CD4-positive, alpha-beta memory T cell (primary cell): Measurements from ENCODE around the gene TCFL5. TPM values are rescaled to one million over a fixed set of nuclear protein-coding genes. Genes with fewer than 3 reads are reported as not detected.
"Not testable (repeated sequence)": the region's sequence is repeated elsewhere in the genome, so short reads cannot be mapped to it uniquely, and the experiment has no call there.

Experiments used
- CTCF ChIA-PET: fragments of 350-600 bp; sonication (Branson Sonifier 250); formaldehyde crosslinking; loops from one replicate; lab custom pipeline; 2021; ENCODE audit warnings: inconsistent platforms; ENCODE audit not compliant: partially characterized antibody; lab: Charles Lee
- POLR2A ChIA-PET: fragments of 350-600 bp; sonication (Branson Sonifier 250); formaldehyde crosslinking; loops from one replicate; lab custom pipeline; 2021; ENCODE audit not compliant: partially characterized antibody; lab: Charles Lee
- DNase-seq, 5 donors: peaks; one replicate each; pipeline versions ENCODE4 v3.0.0 to v3.0.0-alpha.2; 2020 to 2022; ENCODE audit warnings: mixed read lengths in 1 of 5
- H3K27ac ChIP-seq: one replicate; pipeline ENCODE4 v1.7.0; 2013; ENCODE audit warnings: low read depth, low read length
- H3K27me3 ChIP-seq: 2 replicates; pipeline ENCODE4 v1.7.0; 2013; ENCODE audit warnings: mild to moderate bottlenecking, low read length, moderate library complexity; ENCODE audit not compliant: insufficient read depth
- H3K36me3 ChIP-seq: 2 replicates; pipeline ENCODE4 v1.7.0; 2013; ENCODE audit warnings: mild to moderate bottlenecking, low read length, moderate library complexity; ENCODE audit not compliant: insufficient read depth
- H3K4me1 ChIP-seq: 2 replicates; pipeline ENCODE4 v1.7.0; 2013; ENCODE audit warnings: mild to moderate bottlenecking, low read length, moderate library complexity; ENCODE audit not compliant: insufficient read depth
- H3K4me3 ChIP-seq, 2 donors: one replicate each; pipeline ENCODE4 v1.7.0; 2013; ENCODE audit warnings: low read length in 2 of 2, mild to moderate bottlenecking in 1 of 2
- H3K9me3 ChIP-seq, 2 donors: one replicate each; pipeline ENCODE4 v1.7.0; 2013; ENCODE audit warnings: low read length in 2 of 2, control low read depth in 1 of 2; ENCODE audit not compliant: control insufficient read depth in 1 of 2
- H3K27ac Mint-ChIP-seq, 7 donors: one replicate each; pipeline ENCODE4 v1.8.0; 2020 to 2021; ENCODE audit warnings: mixed read lengths in 7 of 7, mild to moderate bottlenecking in 6 of 7, inconsistent platforms in 3 of 7, moderate library complexity in 3 of 7
- H3K27me3 Mint-ChIP-seq, 2 donors: one replicate each; pipeline ENCODE4 v1.8.0; 2020 to 2021; ENCODE audit warnings: mixed read lengths in 2 of 2
- H3K36me3 Mint-ChIP-seq, 2 donors: one replicate each; pipeline ENCODE4 v1.8.0; 2020 to 2021; ENCODE audit warnings: mixed read lengths in 2 of 2, inconsistent platforms in 1 of 2, mild to moderate bottlenecking in 1 of 2
- H3K4me1 Mint-ChIP-seq, 4 donors: one replicate each; pipeline ENCODE4 v1.8.0; 2020 to 2021; ENCODE audit warnings: mixed read lengths in 4 of 4, mild to moderate bottlenecking in 1 of 4
- H3K4me3 Mint-ChIP-seq, 8 donors: one replicate each; pipeline ENCODE4 v1.8.0; 2020 to 2021; ENCODE audit warnings: mixed read lengths in 8 of 8, mild to moderate bottlenecking in 7 of 8, moderate library complexity in 6 of 8, inconsistent platforms in 3 of 8
- H3K9me3 Mint-ChIP-seq, 8 donors: one replicate each; pipeline ENCODE4 v1.8.0; 2020 to 2021; ENCODE audit warnings: mixed read lengths in 8 of 8, mild to moderate bottlenecking in 5 of 8, inconsistent platforms in 3 of 8, moderate library complexity in 1 of 8
- intact Hi-C: fragments of 100-400 bp; cut with micrococcal nuclease; formaldehyde crosslinking; loops from one replicate; pipeline ENCODE4 v1.15.1; 2023
- polyA plus RNA-seq, 2 donors: library from polyadenylated mRNA; unstranded; fragments of 300-500 nt; fragmentation: Illumina TruSeq; gene quantifications; one replicate each; pipeline ENCODE4 v1.2.3, GENCODE V29; 2021
- total RNA-seq, 2 experiments: library from RNA; stranded (reverse); gene quantifications; one replicate each; pipeline ENCODE4 v1.2.3, GENCODE V29; 2021

TCFL5 gene
- total and polyA plus RNA-seq, 4 experiments from 2014 or later: 0.52 to 10.3 (median 6.2) TPM

- Mint-ChIP-seq H3K27ac (peak overlapping the region in 4 of 7 donors; percentile 41 to 78 (median 58)), H3K36me3 (peaks cover 0 to 1% of the 10 kb centered on the region in 2 donors), H3K4me1 (peaks cover 9 to 27% (median 17%) of the 10 kb centered on the region in 4 donors), H3K27me3 (peaks cover 0 to 3% of the 10 kb centered on the region in 2 donors), H3K4me3 (peak overlapping the region in 3 of 8 donors; percentile 6 to 25 (median 15)), H3K9me3 (no peaks in the 10 kb centered on the region)
- no peaks in the 10 kb centered on the region for H3K9me3 ChIP-seq
- no peak overlapping the region for H3K27ac ChIP-seq
- ChIA-PET POLR2A (interaction anchor here (0.6 to 0.8 kb wide), 2 partner anchors 38 to 82 kb away, joined by 3 read pairs; no protein-coding TSS in a partner anchor), CTCF (interaction anchor here (1.4 to 1.6 kb wide), 3 partner anchors 32 to 135 kb away, joined by 4 to 6 read pairs (median 4); no protein-coding TSS in a partner anchor)
- no peak overlapping the region for H3K4me3 ChIP-seq
- H3K36me3 ChIP-seq: no peaks in the 10 kb centered on the region
- DNase-seq: no peak
- H3K4me1 ChIP-seq: peaks cover 5% of the 10 kb centered on the region
- no peaks in the 10 kb centered on the region for H3K27me3 ChIP-seq
- intact Hi-C loops: no loop called here
Observed at GRCh38 chr20:62875419-62876361, 14.1 kb upstream of the TCFL5 start.

- no peak overlapping the region for H3K27ac Mint-ChIP-seq
- Histone ChIP-seq H3K4me3 (no peak overlapping the region), H3K27me3 (no peaks in the 10 kb centered on the region), H3K36me3 (no peaks in the 10 kb centered on the region), H3K27ac (no peak overlapping the region), H3K4me1 (peaks cover 5% of the 10 kb centered on the region), H3K9me3 (no peaks in the 10 kb centered on the region)
- intact Hi-C loops: no loop called here
- no peak for DNase-seq
- peaks cover 0 to 3% of the 10 kb centered on the region in 2 donors for H3K27me3 Mint-ChIP-seq
- H3K9me3 Mint-ChIP-seq: no peaks in the 10 kb centered on the region
- peak overlapping the region in 1 of 8 donors; percentile 44 for H3K4me3 Mint-ChIP-seq
- ChIA-PET CTCF (interaction anchor here (0.8 to 3.3 kb wide), 5 partner anchors 33 to 207 kb away, joined by 3 to 16 read pairs (median 4); no protein-coding TSS in a partner anchor), POLR2A (interaction anchor here (0.6 to 0.8 kb wide), 2 partner anchors 39 to 81 kb away, joined by 3 read pairs; no protein-coding TSS in a partner anchor)
- peaks cover 9 to 27% (median 17%) of the 10 kb centered on the region in 4 donors for H3K4me1 Mint-ChIP-seq
- H3K36me3 Mint-ChIP-seq: peaks cover 0 to 1% of the 10 kb centered on the region in 2 donors
Observed at GRCh38 chr20:62874964-62875344, 13.3 kb upstream of the TCFL5 start.

GRCh38 chr20:62873681-62874031 lies 12.0 kb upstream of the TCFL5 start:
- not testable (repeated sequence) for H3K27me3 ChIP-seq, H3K9me3 Mint-ChIP-seq, H3K4me3 ChIP-seq, H3K9me3 ChIP-seq, H3K4me1 ChIP-seq, H3K36me3 ChIP-seq, DNase-seq, H3K27ac ChIP-seq, H3K36me3 Mint-ChIP-seq, H3K27me3 Mint-ChIP-seq
- H3K4me3 Mint-ChIP-seq: peak overlapping the region in 3 of 8 donors; percentile 24 to 49 (median 38)
- ChIA-PET POLR2A (interaction anchor here (1.0 kb wide), 1 partner anchor 48 kb away, joined by 4 read pairs; no protein-coding TSS in a partner anchor), CTCF (interaction anchor here (0.7 to 3.3 kb wide), 2 partner anchors 135 to 138 kb away, joined by 3 to 16 read pairs; no protein-coding TSS in a partner anchor)
- intact Hi-C loops: loop anchor here (1.0 kb wide), 1 partner anchor 136 kb away; no protein-coding TSS in a partner anchor
- peaks cover 9 to 27% (median 17%) of the 10 kb centered on the region in 4 donors for H3K4me1 Mint-ChIP-seq
- peak overlapping the region in 2 of 7 donors; percentile 53 to 57 for H3K27ac Mint-ChIP-seq

GRCh38 chr20:62873280-62873679 lies 11.7 kb upstream of the TCFL5 start:
- H3K27ac ChIP-seq: no peak overlapping the region
- H3K4me1 ChIP-seq: peaks cover 5% of the 10 kb centered on the region
- Mint-ChIP-seq H3K4me3 (peak overlapping the region in 2 of 8 donors; percentile 38 to 49), H3K4me1 (peaks cover 9 to 27% (median 17%) of the 10 kb centered on the region in 4 donors), H3K9me3 (no peaks in the 10 kb centered on the region), H3K27me3 (peaks cover 0 to 3% of the 10 kb centered on the region in 2 donors), H3K27ac (peak overlapping the region in 2 of 7 donors; percentile 53 to 57), H3K36me3 (peaks cover 0 to 1% of the 10 kb centered on the region in 2 donors)
- H3K27me3 ChIP-seq: no peaks in the 10 kb centered on the region
- ChIA-PET POLR2A (interaction anchor here (1.0 kb wide), 1 partner anchor 48 kb away, joined by 4 read pairs; no protein-coding TSS in a partner anchor), CTCF (interaction anchor here (0.7 to 3.3 kb wide), 4 partner anchors 26 to 139 kb away, joined by 3 to 16 read pairs (median 4); no protein-coding TSS in a partner anchor)
- H3K9me3 ChIP-seq: no peaks in the 10 kb centered on the region
- no peak overlapping the region for H3K4me3 ChIP-seq
- H3K36me3 ChIP-seq: no peaks in the 10 kb centered on the region
- intact Hi-C loops: loop anchor here (1.0 kb wide), 1 partner anchor 136 kb away; no protein-coding TSS in a partner anchor
- no peak for DNase-seq

GRCh38 chr20:62872862-62873261 lies 11.2 kb upstream of the TCFL5 start:
- Mint-ChIP-seq H3K36me3 (no peaks in the 10 kb centered on the region), H3K27me3 (peaks cover 0 to 3% of the 10 kb centered on the region in 2 donors), H3K27ac (peak overlapping the region in 1 of 7 donors; percentile 29), H3K4me1 (peaks cover 9 to 27% (median 17%) of the 10 kb centered on the region in 4 donors), H3K9me3 (no peaks in the 10 kb centered on the region), H3K4me3 (peak overlapping the region in 1 of 8 donors; percentile 6)
- intact Hi-C loops: loop anchor here (1.0 kb wide), 1 partner anchor 136 kb away; no protein-coding TSS in a partner anchor
- CTCF ChIA-PET: interaction anchor here (0.7 to 3.3 kb wide), 4 partner anchors 26 to 139 kb away, joined by 3 to 16 read pairs (median 4); no protein-coding TSS in a partner anchor
- no peaks in the 10 kb centered on the region for H3K36me3 ChIP-seq
- no peaks in the 10 kb centered on the region for H3K27me3 ChIP-seq
- no peaks in the 10 kb centered on the region for H3K9me3 ChIP-seq
- POLR2A ChIA-PET: no interaction called here
- H3K4me3 ChIP-seq: no peak overlapping the region
- H3K27ac ChIP-seq: no peak overlapping the region
- H3K4me1 ChIP-seq: peaks cover 5% of the 10 kb centered on the region
- DNase-seq: no peak

GRCh38 chr20:62872184-62872847 lies 10.7 kb upstream of the TCFL5 start:
- Mint-ChIP-seq H3K4me3 (no peak overlapping the region), H3K4me1 (peaks cover 9 to 27% (median 17%) of the 10 kb centered on the region in 4 donors), H3K27me3 (peaks cover 0 to 3% of the 10 kb centered on the region in 2 donors), H3K36me3 (no peaks in the 10 kb centered on the region), H3K27ac (peak overlapping the region in 1 of 7 donors; percentile 29), H3K9me3 (no peaks in the 10 kb centered on the region)
- Histone ChIP-seq H3K4me1 (peaks cover 5% of the 10 kb centered on the region), H3K27ac (no peak overlapping the region), H3K27me3 (no peaks in the 10 kb centered on the region), H3K4me3 (no peak overlapping the region), H3K36me3 (no peaks in the 10 kb centered on the region), H3K9me3 (no peaks in the 10 kb centered on the region)
- ChIA-PET POLR2A (no interaction called here), CTCF (interaction anchor here (1.3 to 3.3 kb wide), 3 partner anchors 27 to 136 kb away, joined by 3 to 16 read pairs (median 4); no protein-coding TSS in a partner anchor)
- no peak for DNase-seq
- intact Hi-C loops: no loop called here
